Measurements from ENCODE around the gene NUP93. TPM values are rescaled to one million over a fixed set of nuclear protein-coding genes. Genes with fewer than 3 reads are reported as not detected.
"Not testable (repeated sequence)": the region's sequence is repeated elsewhere in the genome, so short reads cannot be mapped to it uniquely, and the experiment has no call there.

Gene NUP93
- total RNA-seq, 1 experiment from 2014 or later, result 74.7 TPM

DNA sequence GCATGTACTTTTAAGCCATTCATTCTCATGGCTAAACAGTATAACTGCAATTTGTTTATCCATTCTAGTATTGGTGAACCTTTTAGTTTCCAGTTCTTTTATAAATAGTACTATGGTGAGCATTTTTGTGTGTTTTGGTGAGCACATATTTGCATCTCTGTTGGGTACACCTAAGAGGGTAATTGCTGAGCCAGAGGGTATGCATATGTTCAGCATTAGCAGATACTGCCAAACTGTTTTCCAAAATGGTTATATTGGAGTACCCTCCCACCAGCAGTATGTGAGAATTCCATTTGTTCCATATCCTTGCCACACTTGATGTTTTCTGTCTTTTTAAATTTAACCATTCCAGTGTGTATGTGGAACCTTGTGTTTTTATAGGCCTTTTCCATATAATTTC lies 81.0 kb downstream of the NUP93 start:
- Histone ChIP-seq H3K9me2 (ENCODE audit: insufficient read depth) (no peaks in the 10 kb centered on the region), H3K36me3 (ENCODE audit: low read depth) (0 out of 2 replicates have a peak, but pooled peaks cover 3% of the 10 kb centered on the region), H4K20me1 (ENCODE audit: insufficient read depth) (0 out of 2 replicates have a peak, but pooled peaks cover 6% of the 10 kb centered on the region), H2AFZ (no peak overlapping the region), H3K27ac (no peak overlapping the region), H3K27me3 (ENCODE audit: insufficient read depth, low read depth) (no peaks in the 10 kb centered on the region), H3K4me3 (no peak overlapping the region), H3F3A (ENCODE audit: insufficient read depth, low read depth) (peaks cover 31% of the 10 kb centered on the region), H3K9me3 (ENCODE audit: insufficient read depth, low read depth) (no peaks in the 10 kb centered on the region), H3K4me1 (replicated peaks; ENCODE audit: insufficient read depth) (peaks cover 39% of the 10 kb centered on the region), H3K79me2 (ENCODE audit: low read depth) (0 out of 2 replicates have a peak, but pooled peaks cover 8% of the 10 kb centered on the region), H3K4me2 (no peak overlapping the region)
- POLR2A ChIA-PET (ENCODE audit: unreplicated experiment), result no interaction called here
- no TSS peak for BruUV-seq (replicated peaks)
- CTCF ChIA-PET, result no interaction called here
- TF ChIP-seq, protein P1, sequence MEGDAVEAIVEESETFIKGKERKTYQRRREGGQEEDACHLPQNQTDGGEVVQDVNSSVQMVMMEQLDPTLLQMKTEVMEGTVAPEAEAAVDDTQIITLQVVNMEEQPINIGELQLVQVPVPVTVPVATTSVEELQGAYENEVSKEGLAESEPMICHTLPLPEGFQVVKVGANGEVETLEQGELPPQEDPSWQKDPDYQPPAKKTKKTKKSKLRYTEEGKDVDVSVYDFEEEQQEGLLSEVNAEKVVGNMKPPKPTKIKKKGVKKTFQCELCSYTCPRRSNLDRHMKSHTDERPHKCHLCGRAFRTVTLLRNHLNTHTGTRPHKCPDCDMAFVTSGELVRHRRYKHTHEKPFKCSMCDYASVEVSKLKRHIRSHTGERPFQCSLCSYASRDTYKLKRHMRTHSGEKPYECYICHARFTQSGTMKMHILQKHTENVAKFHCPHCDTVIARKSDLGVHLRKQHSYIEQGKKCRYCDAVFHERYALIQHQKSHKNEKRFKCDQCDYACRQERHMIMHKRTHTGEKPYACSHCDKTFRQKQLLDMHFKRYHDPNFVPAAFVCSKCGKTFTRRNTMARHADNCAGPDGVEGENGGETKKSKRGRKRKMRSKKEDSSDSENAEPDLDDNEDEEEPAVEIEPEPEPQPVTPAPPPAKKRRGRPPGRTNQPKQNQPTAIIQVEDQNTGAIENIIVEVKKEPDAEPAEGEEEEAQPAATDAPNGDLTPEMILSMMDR (conservative IDR thresholded peaks at IDR 0.05), result no peak
- TF ChIP-seq EZH2 (IDR thresholded peaks at IDR 0.05; ENCODE audit: low read depth), result no peak
- intact Hi-C loops (cut with micrococcal nuclease; ENCODE audit: unreplicated experiment), result no loop called here
- DNase-seq, result no peak

- H4K20me1 ChIP-seq (ENCODE audit: insufficient read depth); H3K9me2 ChIP-seq (ENCODE audit: insufficient read depth); H3K27me3 ChIP-seq (ENCODE audit: insufficient read depth, low read depth); H3K4me3 ChIP-seq; H3K36me3 ChIP-seq (ENCODE audit: low read depth); H3K4me2 ChIP-seq; POLR2A ChIA-PET (ENCODE audit: unreplicated experiment); H3K79me2 ChIP-seq (ENCODE audit: low read depth); BruUV-seq (replicated peaks); H2AFZ ChIP-seq; intact Hi-C loops (cut with micrococcal nuclease; ENCODE audit: unreplicated experiment); DNase-seq; H3K9me3 ChIP-seq (ENCODE audit: insufficient read depth, low read depth): not testable (repeated sequence)
- peak overlapping the region; percentile 47; the same call in 1 of the 2 replicates for H3K27ac ChIP-seq
- H3K4me1 ChIP-seq (replicated peaks; ENCODE audit: insufficient read depth), result peaks cover 32% of the 10 kb centered on the region
- peaks cover 24% of the 10 kb centered on the region for H3F3A ChIP-seq (ENCODE audit: insufficient read depth, low read depth)
- CTCF ChIA-PET, result interaction anchor here (0.6 to 0.7 kb wide), 2 partner anchors 15 to 110 kb away, joined by 4 read pairs; no protein-coding TSS in a partner anchor
These were observed 81.7 kb downstream of the NUP93 start for GRCh38 chr16:56811602-56812001.

GRCh38 chr16:56812884-56813283 lies 83.0 kb downstream of the NUP93 start:
- CTCF ChIA-PET, result no interaction called here
- H3K27ac ChIP-seq, result peak overlapping the region; percentile 47

More at GRCh38 chr16:56812884-56813283, 83.0 kb downstream of the NUP93 start:
- 0 out of 2 replicates have a peak, but pooled peaks cover 3% of the 10 kb centered on the region for H3K36me3 ChIP-seq (ENCODE audit: low read depth)
- 0 out of 2 replicates have a peak, but pooled peaks cover 8% of the 10 kb centered on the region for H3K79me2 ChIP-seq (ENCODE audit: low read depth)
- POLR2A ChIA-PET (ENCODE audit: unreplicated experiment), result interaction anchor here (0.6 kb wide), 2 partner anchors 209 to 606 kb away, joined by 4 to 5 read pairs; no protein-coding TSS in a partner anchor
- H3K4me2 ChIP-seq, result peak overlapping the region; percentile 35
- H3F3A ChIP-seq (ENCODE audit: insufficient read depth, low read depth), result peaks cover 12% of the 10 kb centered on the region; the same call in 1 of the 2 replicates
- H3K4me3 ChIP-seq, result no peak overlapping the region
- H4K20me1 ChIP-seq (ENCODE audit: insufficient read depth), result no peaks in the 10 kb centered on the region
- no peaks in the 10 kb centered on the region for H3K9me2 ChIP-seq (ENCODE audit: insufficient read depth)
- H3K9me3 ChIP-seq (ENCODE audit: insufficient read depth, low read depth), result no peaks in the 10 kb centered on the region
- H3K4me1 ChIP-seq (replicated peaks; ENCODE audit: insufficient read depth), result peaks cover 20% of the 10 kb centered on the region
- TF ChIP-seq, protein P1 (conservative IDR thresholded peaks at IDR 0.05), result no peak
- no peak for TF ChIP-seq EZH2 (IDR thresholded peaks at IDR 0.05; ENCODE audit: low read depth)
- intact Hi-C loops (cut with micrococcal nuclease; ENCODE audit: unreplicated experiment), result no loop called here
- no peak overlapping the region for H2AFZ ChIP-seq
- BruUV-seq (replicated peaks), result no TSS peak
- DNase-seq, result peak in 1 of 2 experiments; percentile 61
- no peaks in the 10 kb centered on the region for H3K27me3 ChIP-seq (ENCODE audit: insufficient read depth, low read depth)
